IgD-negative memory B cell (primary cell): Measurements from ENCODE around the gene CCDC188. TPM values are rescaled to one million over a fixed set of nuclear protein-coding genes. Genes with fewer than 3 reads are reported as not detected.

Experiments used
- H3K27ac Mint-ChIP-seq, 3 donors: one replicate each; pipeline ENCODE4 v1.8.0; 2020 to 2022; ENCODE audit warnings: mild to moderate bottlenecking in 3 of 3, mixed read lengths in 3 of 3, moderate library complexity in 1 of 3
- H3K27me3 Mint-ChIP-seq: one replicate; pipeline ENCODE4 v1.8.0; 2021; ENCODE audit warnings: mixed read lengths
- H3K36me3 Mint-ChIP-seq: one replicate; pipeline ENCODE4 v1.8.0; 2020; ENCODE audit warnings: mild to moderate bottlenecking, mixed read lengths
- H3K4me1 Mint-ChIP-seq, 3 donors: one replicate each; pipeline ENCODE4 v1.8.0; 2020 to 2022; ENCODE audit warnings: mixed read lengths in 3 of 3, mild to moderate bottlenecking in 1 of 3
- H3K4me3 Mint-ChIP-seq, 4 donors: one replicate each; pipeline ENCODE4 v1.8.0; 2020 to 2022; ENCODE audit warnings: mild to moderate bottlenecking in 4 of 4, mixed read lengths in 4 of 4, moderate library complexity in 3 of 4
- H3K9me3 Mint-ChIP-seq, 3 donors: one replicate each; pipeline ENCODE4 v1.8.0; 2020 to 2021; ENCODE audit warnings: mixed read lengths in 3 of 3, mild to moderate bottlenecking in 1 of 3
- polyA plus RNA-seq: library from polyadenylated mRNA; unstranded; fragments of 300-500 nt; fragmentation: Illumina TruSeq; gene quantifications from one replicate; pipeline ENCODE4 v1.2.3, GENCODE V29; 2021

The CCDC188 gene
- polyA plus RNA-seq, 1 donor from 2014 or later, result not detected

GRCh38 chr22:20117633-20118299 lies 33.1 kb downstream of the CCDC188 start:
- Mint-ChIP-seq H3K4me1 (peaks cover 0 to 17% (median 15%) of the 10 kb centered on the region in 3 donors), H3K36me3 (no peaks in the 10 kb centered on the region), H3K9me3 (no peaks in the 10 kb centered on the region), H3K27me3 (no peaks in the 10 kb centered on the region), H3K27ac (peak overlapping the region; percentile 79 to 91 (median 89)), H3K4me3 (peak overlapping the region; percentile 90 to 92 (median 90))

GRCh38 chr22:20116951-20117632 lies 33.8 kb downstream of the CCDC188 start, which contains the start of gene TRMT2A:
Gene TRMT2A, minus strand, starts transcription at chr22:20117226. Its CDS starts 320 bp downstream, at chr22:20116906.
- peaks cover 0 to 15% (median 14%) of the 10 kb centered on the region in 3 donors for H3K4me1 Mint-ChIP-seq
- no peaks in the 10 kb centered on the region for H3K27me3 Mint-ChIP-seq
- H3K27ac Mint-ChIP-seq, result peak within 1 kb of the TSS; percentile 79 to 97 (median 91)
- H3K4me3 Mint-ChIP-seq, result peak within 1 kb of the TSS; percentile 90 to 96 (median 92)
- H3K9me3 Mint-ChIP-seq, result no peaks in the 10 kb centered on the region
- H3K36me3 Mint-ChIP-seq, result no peaks in the 10 kb centered on the region

GRCh38 chr22:20116376-20116950 lies 34.4 kb downstream of the CCDC188 start:
- Mint-ChIP-seq H3K4me3 (peak overlapping the region; percentile 90 to 96 (median 92)), H3K27me3 (no peaks in the 10 kb centered on the region), H3K36me3 (no peaks in the 10 kb centered on the region), H3K9me3 (no peaks in the 10 kb centered on the region), H3K27ac (peak overlapping the region; percentile 79 to 97 (median 91)), H3K4me1 (peaks cover 0 to 17% (median 16%) of the 10 kb centered on the region in 3 donors)

GRCh38 chr22:20115691-20116375 lies 35.0 kb downstream of the CCDC188 start, which contains the start of gene RANBP1:
Gene RANBP1, plus strand, starts transcription at chr22:20116104. Its CDS starts 81 bp downstream, at chr22:20116185.
- Mint-ChIP-seq H3K9me3 (no peaks in the 10 kb centered on the region), H3K4me1 (peaks cover 0 to 21% (median 16%) of the 10 kb centered on the region in 3 donors), H3K27ac (peak within 1 kb of the TSS; percentile 79 to 97 (median 91)), H3K36me3 (no peaks in the 10 kb centered on the region), H3K27me3 (no peaks in the 10 kb centered on the region), H3K4me3 (peak within 1 kb of the TSS; percentile 90 to 96 (median 92))

- H3K27ac Mint-ChIP-seq, result peak overlapping the region in 1 of 3 donors; percentile 53
- peaks cover 0 to 20% (median 16%) of the 10 kb centered on the region in 3 donors for H3K4me1 Mint-ChIP-seq
- peak overlapping the region in 3 of 4 donors; percentile 55 to 71 (median 63) for H3K4me3 Mint-ChIP-seq
- H3K36me3 Mint-ChIP-seq, result no peaks in the 10 kb centered on the region
- H3K27me3 Mint-ChIP-seq, result no peaks in the 10 kb centered on the region
- no peaks in the 10 kb centered on the region for H3K9me3 Mint-ChIP-seq
Measured at GRCh38 chr22:20114506-20115475, 36.1 kb downstream of the CCDC188 start.

- H3K4me1 Mint-ChIP-seq, result peaks cover 0 to 14% (median 14%) of the 10 kb centered on the region in 3 donors
- H3K4me3 Mint-ChIP-seq, result peak overlapping the region in 2 of 4 donors; percentile 37 to 71
- H3K27ac Mint-ChIP-seq, result no peak overlapping the region
- no peaks in the 10 kb centered on the region for H3K9me3 Mint-ChIP-seq
- H3K36me3 Mint-ChIP-seq, result no peaks in the 10 kb centered on the region
- no peaks in the 10 kb centered on the region for H3K27me3 Mint-ChIP-seq
Measured at GRCh38 chr22:20113551-20114310, 37.1 kb downstream of the CCDC188 start.

- Mint-ChIP-seq H3K27me3 (no peaks in the 10 kb centered on the region), H3K4me1 (peaks cover 0 to 12% (median 7%) of the 10 kb centered on the region in 3 donors), H3K36me3 (no peaks in the 10 kb centered on the region), H3K4me3 (no peak overlapping the region), H3K9me3 (no peaks in the 10 kb centered on the region), H3K27ac (peak overlapping the region in 1 of 3 donors; percentile 88)
Measured at GRCh38 chr22:20112623-20113511, 38.0 kb downstream of the CCDC188 start.

GRCh38 chr22:20111689-20112622 lies 38.9 kb downstream of the CCDC188 start:
- peak overlapping the region; percentile 47 to 88 (median 76) for H3K27ac Mint-ChIP-seq
- no peaks in the 10 kb centered on the region for H3K9me3 Mint-ChIP-seq
- no peaks in the 10 kb centered on the region for H3K36me3 Mint-ChIP-seq

GRCh38 chr22:20111045-20111688 lies 39.7 kb downstream of the CCDC188 start:
- Mint-ChIP-seq H3K27me3 (no peaks in the 10 kb centered on the region), H3K27ac (peak overlapping the region in 1 of 3 donors; percentile 88), H3K36me3 (no peaks in the 10 kb centered on the region), H3K4me1 (peaks cover 0 to 12% (median 5%) of the 10 kb centered on the region in 3 donors), H3K9me3 (no peaks in the 10 kb centered on the region), H3K4me3 (peak overlapping the region in 1 of 4 donors; percentile 58)

More at GRCh38 chr22:20111689-20112622, 38.9 kb downstream of the CCDC188 start:
- Mint-ChIP-seq H3K27me3 (no peaks in the 10 kb centered on the region), H3K4me1 (peaks cover 0 to 14% (median 7%) of the 10 kb centered on the region in 3 donors), H3K4me3 (peak overlapping the region in 2 of 4 donors; percentile 58 to 67)

- H3K36me3 Mint-ChIP-seq, result no peaks in the 10 kb centered on the region
- peak overlapping the region in 1 of 4 donors; percentile 58 for H3K4me3 Mint-ChIP-seq
- no peaks in the 10 kb centered on the region for H3K27me3 Mint-ChIP-seq
- H3K27ac Mint-ChIP-seq, result peak overlapping the region in 1 of 3 donors; percentile 88
- peaks cover 0 to 12% (median 5%) of the 10 kb centered on the region in 3 donors for H3K4me1 Mint-ChIP-seq
- no peaks in the 10 kb centered on the region for H3K9me3 Mint-ChIP-seq
Measured at GRCh38 chr22:20110359-20110985, 40.4 kb downstream of the CCDC188 start.
